Kidney tubule cell (primary cell): ENCODE measurements around the gene GID8.

Experiments used
- DNase-seq: peaks from one replicate; pipeline ENCODE4 v3.0.0-alpha.2; 2018; ENCODE audit warnings: low spot score

The GID8 gene

DNA sequence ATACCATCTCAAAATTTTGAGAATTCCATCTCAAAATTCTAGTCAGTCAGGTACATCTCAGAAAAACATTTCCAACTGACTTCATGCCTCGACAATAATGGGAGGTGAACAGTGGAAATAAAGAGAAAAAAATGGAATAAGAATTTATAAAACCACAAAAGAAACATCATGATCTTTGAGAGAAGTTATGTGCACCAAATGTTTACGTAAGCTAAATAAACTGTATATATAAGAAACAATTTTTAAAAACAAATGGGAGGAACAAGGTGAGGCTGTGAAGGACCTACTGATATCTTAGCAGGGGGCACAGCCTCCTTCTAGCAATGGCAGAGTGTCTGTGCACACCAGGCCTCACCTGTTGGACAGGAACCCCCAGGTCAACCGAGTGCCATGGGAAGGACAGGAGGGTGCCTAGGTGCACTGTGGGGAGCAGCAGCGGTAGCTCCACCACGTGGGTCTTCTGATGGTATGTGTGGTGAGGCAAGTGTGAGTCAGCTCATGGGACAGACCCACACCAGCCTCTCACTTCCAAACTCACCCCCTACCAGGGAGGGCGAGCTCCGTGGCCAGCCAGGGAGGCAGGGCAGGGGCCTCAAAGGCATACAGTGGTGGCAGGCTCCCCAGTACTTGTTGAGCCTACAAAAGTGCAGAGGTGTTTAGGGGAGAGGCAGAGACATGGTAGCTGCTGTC is 34.9 kb upstream of the GID8 start:
- no peak for DNase-seq

DNA sequence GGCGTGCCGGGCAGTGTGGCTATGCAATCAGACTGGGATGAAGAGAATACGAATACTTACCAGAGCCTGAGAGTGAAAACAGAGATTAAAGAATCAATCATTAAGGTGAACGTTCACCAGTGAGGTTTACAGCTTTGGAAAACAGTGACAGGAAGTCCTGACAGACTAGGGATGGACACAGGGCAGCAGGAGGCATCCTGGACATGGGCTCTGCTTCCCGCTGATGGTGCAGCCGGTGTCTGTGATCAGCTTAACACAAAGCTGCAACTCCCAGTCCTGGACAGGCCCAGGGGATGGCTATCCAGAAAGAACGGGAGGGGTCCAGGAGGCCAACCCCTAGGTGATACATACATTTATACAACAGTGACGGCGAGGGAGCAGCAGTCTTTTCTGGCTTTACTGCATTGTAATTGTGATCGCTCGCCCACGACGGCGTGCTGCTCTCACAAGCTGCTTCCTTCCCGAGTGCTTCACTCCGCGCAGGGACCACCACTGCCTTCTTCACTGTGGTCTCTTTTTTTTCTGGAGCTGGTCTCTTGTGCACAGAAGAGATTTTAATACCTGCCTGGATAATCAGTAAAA is 32.3 kb upstream of the GID8 start:
- DNase-seq: no peak

- no peak for DNase-seq
Observed at GRCh38 chr20:62906209-62906608, 31.7 kb upstream of the GID8 start.

DNA sequence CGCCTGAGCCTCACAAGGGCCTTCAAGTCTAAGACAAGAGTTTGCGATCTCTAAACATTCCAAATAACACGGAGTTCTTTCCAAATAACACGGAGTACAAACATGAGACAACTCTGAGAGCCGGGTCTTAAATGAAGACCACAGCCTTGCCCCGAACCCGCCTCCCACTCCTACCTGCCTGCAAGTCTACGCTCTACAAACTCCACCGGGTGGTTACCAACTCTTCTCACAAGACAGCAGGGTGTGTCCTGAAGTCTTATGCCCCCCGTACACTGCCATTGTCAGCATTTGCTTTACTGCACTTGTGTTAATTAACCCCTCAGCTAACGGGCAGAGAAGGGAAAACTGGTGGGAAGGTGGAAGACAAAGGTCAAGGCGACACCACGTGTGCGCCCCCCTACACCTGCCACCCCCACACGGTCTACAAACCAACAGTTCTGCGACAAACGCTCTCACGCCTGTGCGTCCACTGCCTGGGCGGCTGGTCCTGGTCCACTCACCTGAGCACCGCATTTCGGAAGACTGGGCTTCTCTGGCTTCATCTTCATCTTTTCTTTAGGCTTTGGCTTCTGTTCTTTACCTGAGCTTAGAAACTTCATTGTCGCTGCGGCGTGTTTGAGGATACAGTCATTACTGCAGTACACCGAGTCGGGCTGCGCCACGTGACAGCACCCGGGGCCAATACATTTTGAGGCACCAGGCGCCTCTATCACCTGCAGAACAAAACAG is 31.1 kb upstream of the GID8 start:
- DNase-seq: no peak

DNA sequence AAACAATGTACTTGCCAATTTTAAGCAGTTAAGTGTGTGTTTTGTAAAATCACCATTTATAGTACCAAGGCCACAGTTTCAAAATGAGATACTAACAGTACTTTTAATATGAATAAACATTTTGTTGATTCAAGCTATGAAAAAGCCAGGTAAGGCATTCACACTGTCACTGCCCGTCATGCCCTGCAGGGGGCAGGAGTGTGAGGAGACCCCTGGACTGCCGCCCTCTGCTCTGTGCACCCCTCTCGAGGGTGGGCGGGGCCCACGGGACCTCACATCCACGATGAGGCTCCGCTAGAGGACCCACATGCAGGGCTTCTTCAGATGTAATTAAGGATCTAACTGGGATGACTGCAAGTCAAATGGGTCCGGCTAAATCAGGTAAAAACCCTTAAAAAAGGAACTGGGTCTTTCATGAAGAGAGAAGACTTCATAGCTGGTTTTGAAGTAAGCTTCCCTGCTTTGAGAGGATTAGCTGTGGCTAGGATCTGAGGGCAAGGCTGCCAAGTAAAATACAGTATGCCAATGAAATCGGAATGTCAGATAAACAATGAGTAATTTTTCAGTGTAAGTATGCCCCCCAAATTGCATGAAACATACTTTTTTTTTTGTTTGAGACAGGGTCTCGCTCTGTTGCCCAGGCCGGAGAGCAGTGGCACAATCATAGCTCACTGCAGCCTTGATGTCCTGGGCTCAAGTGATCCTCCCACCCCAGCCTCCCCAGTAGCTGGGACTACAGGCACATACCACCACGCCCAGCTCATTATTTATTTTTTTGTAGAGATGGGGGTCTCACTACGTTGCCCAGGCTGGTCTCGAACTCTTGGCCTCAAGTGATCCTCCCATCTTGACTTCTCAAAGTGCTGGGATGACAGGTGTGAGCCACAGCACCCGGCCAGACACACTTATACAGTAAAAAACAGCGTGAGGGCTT is 30.3 kb upstream of the GID8 start:
- DNase-seq: no peak

DNA sequence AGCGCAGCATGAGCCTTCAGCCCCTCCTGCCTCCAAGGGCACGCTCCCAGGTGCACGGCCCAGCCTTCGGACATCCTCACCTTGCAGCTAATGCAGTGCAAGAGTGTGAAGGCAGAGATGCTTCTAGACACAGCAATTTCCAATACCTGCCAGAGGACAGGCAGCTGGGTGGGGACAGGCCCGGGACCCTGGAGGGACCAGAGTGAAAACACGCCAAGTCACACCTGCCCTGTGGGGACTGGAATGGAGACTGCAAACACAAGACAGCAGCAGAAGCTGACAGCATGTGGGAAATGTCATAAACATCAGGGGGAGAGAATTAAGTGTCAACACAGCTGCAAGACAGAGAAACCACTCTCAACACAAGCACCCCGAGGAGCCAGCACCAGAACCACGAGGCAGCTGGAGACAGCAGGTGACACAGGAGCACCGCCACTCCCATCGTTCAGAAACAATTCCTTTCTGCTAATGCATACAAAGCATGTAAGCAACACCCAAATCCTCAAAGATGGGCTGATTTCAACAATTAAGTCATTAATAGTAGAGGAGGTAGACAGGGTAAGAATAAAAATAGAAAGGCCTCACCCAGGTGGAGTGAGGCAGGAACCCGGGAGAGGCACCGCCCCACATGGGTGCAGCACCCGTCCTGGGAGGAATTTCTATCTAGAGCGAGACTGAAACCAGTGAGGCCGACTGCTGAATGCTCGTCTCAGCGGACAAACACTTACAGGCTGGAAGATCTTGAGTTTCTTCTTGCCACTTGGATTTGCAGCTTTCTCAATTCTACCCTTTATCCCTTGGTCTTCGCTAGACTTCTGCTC is 28.8 kb upstream of the GID8 start:
- DNase-seq: no peak

DNA sequence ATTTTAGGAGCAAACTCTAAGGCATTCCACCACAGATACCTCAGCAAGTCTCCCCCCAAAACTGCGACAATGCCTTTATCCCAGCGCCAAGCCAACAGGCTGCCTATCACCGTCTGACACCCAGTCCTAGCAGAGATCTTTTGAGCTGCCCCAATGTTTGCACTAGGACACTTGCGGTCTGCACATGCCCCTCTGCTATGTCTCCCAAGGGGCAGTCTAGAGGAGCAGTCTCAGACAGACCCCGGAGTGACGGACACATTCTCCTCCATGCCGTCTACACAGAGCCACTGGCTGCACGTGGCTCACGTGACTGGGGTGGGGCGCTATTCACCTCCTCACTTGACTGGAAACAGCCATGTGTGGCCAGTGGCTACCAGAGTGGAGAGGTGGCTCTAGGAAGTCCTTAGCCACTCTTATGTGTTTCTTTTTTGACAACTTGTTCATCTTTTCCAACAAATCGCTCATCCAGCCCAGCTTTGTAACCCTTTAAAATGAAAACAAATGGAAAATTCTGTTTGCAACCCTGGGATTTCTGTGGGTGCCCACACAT is 27.7 kb upstream of the GID8 start:
- DNase-seq: no peak

GRCh38 chr20:62910777-62911497 is 27.0 kb upstream of the GID8 start:
- DNase-seq: no peak

GRCh38 chr20:62911701-62912280 is 26.2 kb upstream of the GID8 start:
- no peak for DNase-seq

DNA sequence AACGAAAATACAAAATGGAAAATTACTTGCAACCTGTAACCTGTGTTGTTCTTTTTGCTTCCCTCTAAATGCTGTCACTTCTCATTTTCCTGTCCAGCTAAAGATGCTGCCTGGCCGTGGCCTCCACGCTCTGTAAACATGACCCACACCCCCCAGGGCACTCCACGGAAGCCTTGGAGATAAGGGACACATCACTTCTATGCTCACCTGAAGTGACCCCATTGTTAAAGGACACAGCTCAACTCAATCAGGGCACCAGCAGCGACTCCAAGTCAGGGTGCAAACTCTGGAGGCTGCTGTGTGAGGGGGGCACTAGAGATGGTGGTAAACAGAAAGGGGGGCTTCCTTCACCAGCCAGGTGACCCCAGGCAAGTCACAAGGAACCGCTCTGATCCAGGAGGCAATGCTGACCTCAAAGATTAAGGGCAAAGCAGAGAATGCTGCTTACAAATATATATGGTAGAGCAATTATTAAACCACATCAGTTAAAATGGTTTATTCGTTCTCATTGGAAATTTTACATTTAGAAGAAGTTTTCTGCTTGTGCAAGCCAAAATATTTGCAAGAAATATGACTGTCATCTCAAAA is 24.8 kb upstream of the GID8 start:
- DNase-seq: no peak

DNA sequence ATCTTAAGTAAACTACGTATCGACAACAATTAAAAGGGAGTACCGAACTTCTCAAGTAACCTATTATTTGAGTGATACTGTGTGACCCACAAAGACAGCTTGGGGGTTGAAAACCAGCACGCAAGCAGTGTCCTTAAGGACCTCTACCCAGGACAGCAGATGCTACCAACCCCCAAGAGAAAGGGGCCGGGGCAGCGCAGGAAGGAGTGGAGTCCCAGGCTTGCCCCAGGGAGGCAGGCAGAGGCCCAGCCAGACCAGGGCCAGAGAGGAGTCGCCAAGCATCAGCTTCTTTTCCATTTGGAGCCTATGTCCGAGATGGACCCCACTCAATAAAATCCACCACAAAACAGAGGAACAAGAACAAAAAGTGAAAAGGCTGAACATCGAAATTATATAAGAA is 23.5 kb upstream of the GID8 start:
- no peak for DNase-seq

DNA sequence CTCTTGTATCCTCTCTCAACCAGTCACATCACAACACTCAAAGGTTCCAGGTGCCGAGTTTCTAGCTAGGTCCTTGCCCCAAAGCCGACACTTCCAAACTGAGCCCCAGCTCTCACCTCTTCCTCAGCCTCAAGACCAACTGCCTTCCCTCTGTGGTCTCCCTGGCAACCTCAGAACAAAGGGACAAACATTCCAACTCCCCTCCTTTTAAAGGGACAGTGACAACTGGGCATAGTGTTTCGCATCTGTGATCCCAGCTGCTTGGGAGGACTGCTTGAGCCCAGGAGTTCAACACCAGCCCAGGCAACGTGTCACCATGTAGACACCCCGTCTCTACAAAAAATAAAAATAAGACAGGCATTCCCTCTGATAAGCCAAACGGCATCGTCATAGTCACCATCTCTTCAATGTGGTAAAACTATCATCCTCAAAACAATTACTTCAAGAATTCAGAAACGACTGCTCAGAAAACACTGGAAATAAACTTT is 22.9 kb upstream of the GID8 start:
- DNase-seq: peak; percentile 58

GRCh38 chr20:62916703-62917476 is 21.1 kb upstream of the GID8 start:
- no peak for DNase-seq

DNA sequence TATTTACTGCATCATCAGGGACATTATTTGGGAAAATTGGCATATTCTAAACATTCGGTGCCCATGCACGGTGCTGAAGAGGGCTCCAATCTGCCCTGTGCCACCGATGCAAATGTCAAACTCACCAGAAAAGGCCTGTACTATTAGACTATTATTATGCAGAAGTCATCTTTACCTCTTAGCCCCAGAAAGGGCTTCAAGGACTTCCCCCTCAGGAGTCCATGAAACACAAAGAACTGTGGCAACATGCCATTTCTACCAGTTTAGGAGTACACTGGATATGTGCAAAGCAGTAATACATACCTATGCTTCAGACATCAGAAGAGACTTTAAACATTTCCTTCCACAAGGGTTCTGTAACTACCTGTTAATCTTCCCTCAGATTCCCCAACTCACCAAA is 20.2 kb upstream of the GID8 start:
- no peak for DNase-seq

GRCh38 chr20:62918147-62918546 is 19.8 kb upstream of the GID8 start:
- DNase-seq: no peak

GRCh38 chr20:62918831-62919230 is 19.1 kb upstream of the GID8 start:
- no peak for DNase-seq

DNA sequence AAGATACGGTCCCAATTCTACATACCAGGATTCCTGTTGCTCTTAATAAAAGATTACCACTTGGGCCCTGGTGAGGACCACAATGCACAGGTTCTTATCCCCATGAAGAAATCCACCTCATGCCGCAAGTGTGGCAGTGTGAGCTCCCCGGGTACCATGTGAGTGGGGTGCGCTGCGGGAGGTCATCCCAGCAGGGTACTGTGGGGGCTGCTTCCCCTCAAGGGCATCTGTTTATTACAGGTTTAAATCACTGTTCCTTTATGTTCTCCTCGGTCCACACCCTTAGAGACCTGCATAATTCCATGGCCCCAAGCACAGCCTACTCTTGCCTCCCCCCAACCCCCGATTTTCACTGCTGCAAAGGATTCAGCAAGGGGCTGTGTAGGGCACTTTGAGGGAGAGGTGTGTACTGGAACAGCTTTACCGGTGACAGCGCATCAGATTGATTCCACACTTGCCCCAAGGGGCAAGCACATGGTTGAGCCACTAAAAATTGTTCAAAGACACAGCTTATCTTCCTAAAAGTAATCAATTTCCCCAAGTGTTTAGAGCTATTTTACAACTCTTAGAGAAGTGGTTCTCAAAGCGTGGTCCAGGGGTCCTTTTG is 17.8 kb upstream of the GID8 start:
- no peak for DNase-seq

GRCh38 chr20:62921119-62921687 is 16.7 kb upstream of the GID8 start:
- DNase-seq: peak; percentile 75
